SK-N-SH (cell line): ENCODE data around the gene UAP1L1. TPM values are rescaled to one million over a fixed set of nuclear protein-coding genes. Genes with fewer than 3 reads are reported as not detected.

ENCODE experiments used
- CTCF ChIA-PET: fragments of 300-600, 350-600 bp; formaldehyde crosslinking; extraction: SDS; loops from one replicate; lab custom pipeline; 2021; lab: Yijun Ruan, JAX
- POLR2A ChIA-PET: fragments of 350-600 bp; sonication (Branson Sonifier 250); formaldehyde crosslinking; extraction: SDS; loops from one replicate; lab custom pipeline; 2020; ENCODE audit warnings: antibody characterized with exemption, inconsistent platforms; lab: Yijun Ruan, JAX
- DNase-seq: peaks from one replicate; pipeline ENCODE4 v3.0.0; 2012
- H2AFZ ChIP-seq: fragments of 200-600 bp; sonication (generic); 2 replicates; pipeline ENCODE4 v1.8.1; 2016; ENCODE audit warnings: antibody characterized with exemption, mild to moderate bottlenecking, low read depth
- H3F3A ChIP-seq: fragments of 200-600 bp; sonication (generic); replicated peaks from 2 replicates; pipeline ENCODE3; 2016; ENCODE audit warnings: antibody characterized with exemption, mild to moderate bottlenecking; ENCODE audit not compliant: insufficient read depth
- H3K27ac ChIP-seq, 2 experiments: fragments of 200-500 bp in 1 of 2; fragments of 200-600 bp in 1 of 2; sonication (Bioruptor generic) in 1 of 2; sonication (generic), shearing (Covaris generic) in 1 of 2; 2 replicates each; pipeline versions ENCODE4 v1.5.1 to v1.6.1; 2014 to 2016; ENCODE audit warnings: low read depth in 2 of 2, inconsistent platforms in 1 of 2, low read length in 1 of 2, mild to moderate bottlenecking in 1 of 2, mixed read lengths in 1 of 2
- H3K27me3 ChIP-seq: fragments of 200-600 bp; sonication (generic), shearing (Covaris generic); 2 replicates; pipeline ENCODE4 v1.6.1; 2016; ENCODE audit warnings: mixed run types; ENCODE audit not compliant: insufficient read depth
- H3K36me3 ChIP-seq, 2 experiments: fragments of 200-500 bp in 1 of 2; fragments of 200-600 bp in 1 of 2; sonication (Bioruptor generic) in 1 of 2; sonication (generic) in 1 of 2; replicated peaks in 1 of 2; 2 replicates each; pipeline versions ENCODE3 to v1.5.1; 2014 to 2016; ENCODE audit warnings: low read length in 1 of 2, mild to moderate bottlenecking in 1 of 2; ENCODE audit not compliant: insufficient read depth in 2 of 2, control insufficient read depth in 1 of 2
- H3K4me1 ChIP-seq, 2 experiments: fragments of 200-500 bp in 1 of 2; fragments of 200-600 bp in 1 of 2; sonication (Bioruptor generic) in 1 of 2; sonication (generic), shearing (Covaris generic) in 1 of 2; 2 replicates each; pipeline versions ENCODE4 v1.5.1 to v1.6.1; 2014 to 2016; ENCODE audit warnings: low read depth in 1 of 2, low read length in 1 of 2, mixed run types in 1 of 2; ENCODE audit not compliant: insufficient read depth in 2 of 2, control insufficient read depth in 1 of 2
- H3K4me2 ChIP-seq: fragments of 200-600 bp; sonication (generic), shearing (Covaris generic); 2 replicates; pipeline ENCODE4 v1.6.1; 2017; ENCODE audit warnings: mixed run types
- H3K4me3 ChIP-seq, 2 experiments: fragments of 200-500 bp in 1 of 2; fragments of 200-600 bp in 1 of 2; sonication (Bioruptor generic) in 1 of 2; sonication (generic), shearing (Covaris generic) in 1 of 2; 2 replicates each; pipeline versions ENCODE4 v1.5.1 to v1.8.1; 2014 to 2016; ENCODE audit warnings: low read depth in 2 of 2, inconsistent platforms in 1 of 2, low read length in 1 of 2, mild to moderate bottlenecking in 1 of 2, mixed read lengths in 1 of 2, moderate library complexity in 1 of 2
- H3K79me2 ChIP-seq: fragments of 200-600 bp; sonication (generic); 2 replicates; pipeline ENCODE4 v1.8.1; 2017; ENCODE audit warnings: mild to moderate bottlenecking; ENCODE audit not compliant: insufficient read depth
- H3K9ac ChIP-seq: fragments of 200-600 bp; sonication (generic); 2 replicates; pipeline ENCODE4 v1.6.1; 2017; ENCODE audit warnings: mixed run types
- H3K9me2 ChIP-seq: fragments of 200-600 bp; sonication (generic); 2 replicates; pipeline ENCODE4 v1.6.1; 2017; ENCODE audit warnings: mixed run types
- H3K9me3 ChIP-seq: fragments of 200-600 bp; sonication (generic); 2 replicates; pipeline ENCODE4 v1.6.1; 2017; ENCODE audit warnings: mixed run types, mild to moderate bottlenecking, moderate library complexity
- H4K20me1 ChIP-seq: fragments of 200-600 bp; sonication (generic); 2 replicates; pipeline ENCODE4 v1.6.1; 2017; ENCODE audit warnings: mild to moderate bottlenecking, mixed run types; ENCODE audit not compliant: insufficient read depth
- CTCF ChIP-seq: fragments of 200-600 bp; sonication (generic); IDR thresholded peaks from 2 replicates; pipeline ENCODE4 v1.6.1; 2017; ENCODE audit warnings: antibody characterized with exemption, mild to moderate bottlenecking, moderate library complexity
- ELF1 ChIP-seq: IDR thresholded peaks from 2 replicates; pipeline ENCODE4 v1.4.0; 2012
- FOXJ3 ChIP-seq: sonication (generic); formaldehyde crosslinking; IDR thresholded peaks from 2 replicates; pipeline ENCODE4 v1.5.1; 2020; ENCODE audit warnings: mild to moderate bottlenecking, missing genetic modification reagents
- FOXM1 ChIP-seq: IDR thresholded peaks from 2 replicates; pipeline ENCODE4 v1.4.0; 2012; ENCODE audit warnings: low read depth, mild to moderate bottlenecking
- IRF3 ChIP-seq: fragments of 150-350 bp; IDR thresholded peaks from 2 replicates; pipeline ENCODE4 v1.6.1; 2016; ENCODE audit warnings: mild to moderate bottlenecking, low read depth, low read length
- POLR2AphosphoS5 ChIP-seq: IDR thresholded peaks from 2 replicates; pipeline ENCODE4 v1.6.1; 2012; ENCODE audit warnings: low read depth, low read length
- RCOR1 ChIP-seq: fragments of 150-350 bp; IDR thresholded peaks from 2 replicates; pipeline ENCODE4 v1.6.1; 2017; ENCODE audit warnings: antibody characterized with exemption, low read length
- REST ChIP-seq: IDR thresholded peaks from 2 replicates; pipeline ENCODE4 v1.6.1; 2012; ENCODE audit warnings: mild to moderate bottlenecking, low read depth, low read length, moderate library complexity
- RFX5 ChIP-seq: IDR thresholded peaks from 2 replicates; pipeline ENCODE4 v1.6.1; 2012; ENCODE audit warnings: mild to moderate bottlenecking, improper control_type of control experiment, low read length
- RXRA ChIP-seq: IDR thresholded peaks from 2 replicates; pipeline ENCODE4 v1.4.0; 2012; ENCODE audit warnings: low read depth, mild to moderate bottlenecking, borderline replicate concordance
- SMC3 ChIP-seq: IDR thresholded peaks from 2 replicates; pipeline ENCODE4 v1.6.1; 2012; ENCODE audit warnings: low read depth, low read length, improper control_type of control experiment
- WGBS: methylation state at CpG from one replicate; pipeline ENCODE4 v1.1.6; 2017; ENCODE audit warnings: low lambda C conversion rate; 5-methylcytosine and 5-hydroxymethylcytosine counted together
- polyA plus RNA-seq, 3 experiments: library from polyadenylated mRNA; depleted of rRNA; stranded (reverse); fragments of >200 nt; gene quantifications; 2 replicates each; pipeline ENCODE4 v1.2.3, GENCODE V29; 2012

The UAP1L1 gene
- polyA plus RNA-seq, 1 of the 3 experiments (the other 2 are of a cell fraction): 5.6 TPM

- Histone ChIP-seq H3F3A (peaks cover 3% of the 10 kb centered on the region), H3K36me3 (no peaks in the 10 kb centered on the region), H3K27ac (no peak overlapping the region), H4K20me1 (peaks cover 17% of the 10 kb centered on the region), H3K4me1 (peaks cover 8 to 21% of the 10 kb centered on the region in 2 experiments; a peak in 2 of 4 replicates), H3K27me3 (0 out of 2 replicates have a peak, but pooled peaks cover 5% of the 10 kb centered on the region), H3K9me2 (no peaks in the 10 kb centered on the region), H3K4me2 (no peak overlapping the region)
- POLR2A ChIA-PET: no interaction called here
- 53% methylated on average over 14 of the region's 72 CpGs for WGBS
- TF ChIP-seq FOXM1: no peak
- TF ChIP-seq SMC3: no peak
- no peak for TF ChIP-seq RFX5
- TF ChIP-seq POLR2AphosphoS5: no peak
- TF ChIP-seq REST: no peak
- no peak for TF ChIP-seq RCOR1
- TF ChIP-seq ELF1: no peak
- TF ChIP-seq RXRA: no peak
- no peak for TF ChIP-seq IRF3
- no peak for TF ChIP-seq CTCF
- TF ChIP-seq FOXJ3 (CRISPR knock-in tag): no peak
- TF ChIP-seq, all 33 proteins: peak for 0
- DNase-seq: peak; percentile 68
- Histone ChIP-seq H3K9ac (no peak overlapping the region), H3K9me3 (no peaks in the 10 kb centered on the region), H3K4me3 (no peak overlapping the region), H3K79me2 (no peaks in the 10 kb centered on the region), H2AFZ (no peak overlapping the region)
- CTCF ChIA-PET: interaction anchor here (0.6 to 19.8 kb wide), 29 partner anchors 8 to 262 kb away, joined by 3 to 803 read pairs (median 4); partner anchors contain the start of genes ABCA2, FUT7, LCN12 and MAN1B1
Observed at GRCh38 chr9:137048655-137049543, 28.4 kb upstream of the UAP1L1 start.
